Amniotic stem cell (primary cell): ENCODE measurements around the gene IL36RN.

Source experiments
- DNase-seq: peaks from one replicate; lab custom pipeline; 2025; lab: John Stamatoyannopoulos, UW

IL36RN gene

DNA sequence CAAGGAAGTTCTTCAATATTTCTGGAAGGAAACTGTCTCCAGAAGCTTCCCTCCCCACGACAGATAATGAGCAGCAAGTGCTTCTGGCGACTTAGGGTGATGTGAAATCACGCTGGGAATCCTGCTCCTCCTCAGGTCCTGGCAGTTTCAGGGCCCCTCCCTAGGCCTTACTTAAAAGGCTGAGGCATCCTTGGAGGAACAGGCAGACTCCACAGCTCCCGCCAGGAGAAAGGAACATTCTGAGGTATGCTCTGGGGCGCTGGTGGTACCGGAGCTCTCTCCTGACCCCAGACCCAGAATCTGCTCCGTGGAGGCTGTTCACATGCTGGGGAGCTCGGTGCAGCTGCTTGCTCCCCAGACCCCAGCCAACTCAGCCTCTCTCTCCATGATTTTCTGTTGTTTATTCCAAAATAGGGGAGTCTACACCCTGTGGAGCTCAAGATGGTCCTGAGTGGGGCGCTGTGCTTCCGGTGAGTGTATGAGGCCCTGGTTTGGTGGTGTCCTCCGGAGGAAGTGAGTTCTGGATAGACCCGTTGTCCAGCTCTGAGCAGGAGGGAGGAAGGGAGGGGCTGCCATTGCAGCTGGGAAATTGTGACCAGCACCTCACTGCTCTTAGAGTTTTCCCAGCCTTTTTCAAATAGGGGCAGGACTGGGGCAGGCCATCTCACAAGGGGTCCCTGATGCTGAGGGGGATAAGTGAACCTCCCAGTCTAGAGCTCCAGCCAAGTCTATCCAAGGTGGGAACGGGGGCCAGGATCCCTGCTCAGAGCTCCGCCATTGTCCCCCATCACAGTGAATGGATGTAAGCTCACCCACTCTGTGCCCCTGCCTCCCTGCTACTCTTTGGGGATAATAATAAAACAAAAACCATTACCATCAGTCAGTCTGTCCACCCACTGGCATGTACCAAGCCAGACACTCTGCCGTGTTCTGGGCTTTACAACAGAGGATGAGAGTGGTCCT, at the start of gene IL36RN:
IL36RN (plus strand) TSS at position 201 of the 963 bp plus-strand sequence; CDS start at position 442, 241 bp downstream.
- no peak for DNase-seq

DNA sequence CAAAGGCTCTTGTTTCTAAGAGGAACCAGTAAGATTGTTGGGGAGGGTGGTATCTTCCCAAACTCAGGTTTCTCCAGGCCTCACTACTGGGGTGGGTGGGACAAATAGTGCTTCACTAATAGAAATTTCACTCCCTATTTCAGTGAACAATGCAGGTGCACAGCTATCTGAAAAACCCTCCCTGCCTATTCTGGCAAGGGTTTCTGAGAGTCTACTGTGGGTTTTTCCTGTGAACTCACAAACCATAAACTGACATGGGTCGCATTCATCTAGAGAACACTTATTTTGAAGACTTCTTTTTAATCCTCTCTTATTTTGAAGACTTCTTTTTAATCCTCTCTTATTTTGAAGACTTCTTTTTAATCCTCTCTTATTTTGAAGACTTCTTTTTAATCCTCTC, 49.4 kb upstream of the IL36RN start:
- DNase-seq = no peak

DNA sequence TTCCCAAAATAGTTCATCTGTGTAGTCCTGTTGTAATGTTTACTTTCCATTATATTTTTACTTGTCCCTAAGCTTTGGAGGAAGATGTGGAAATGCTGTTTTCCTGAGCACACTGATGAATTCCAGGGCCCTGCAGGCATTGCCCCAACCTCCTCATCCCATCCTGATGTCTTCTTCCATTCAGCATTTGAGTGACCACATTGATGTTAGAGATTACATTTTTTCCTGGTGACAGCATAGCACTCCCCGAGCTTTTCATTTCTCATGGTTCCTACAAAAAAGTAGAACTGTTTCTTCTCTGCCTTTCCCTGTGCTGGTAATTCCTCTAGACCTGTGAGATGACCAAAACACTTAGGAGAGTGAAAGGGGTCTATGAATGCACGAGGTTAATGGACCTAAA, 48.9 kb upstream of the IL36RN start:
- no peak for DNase-seq

DNA sequence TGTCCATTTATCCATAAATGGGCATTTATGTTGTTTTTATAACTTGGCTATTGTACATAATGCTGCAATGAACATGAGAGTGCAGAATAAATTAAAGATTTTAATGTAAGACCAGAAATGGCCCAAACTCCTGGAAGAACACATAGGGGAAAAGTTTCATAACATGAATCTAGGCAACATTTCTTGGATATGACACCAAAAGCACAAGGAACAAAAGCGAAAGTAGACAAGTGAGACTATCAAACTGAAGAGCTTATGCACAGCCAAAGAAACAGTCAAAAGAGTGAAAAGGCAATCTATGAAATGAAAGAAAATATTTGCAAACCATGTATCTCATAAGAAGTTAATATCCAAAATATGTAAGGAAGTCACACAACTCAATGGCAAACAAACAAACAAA, 47.9 kb upstream of the IL36RN start:
- DNase-seq = no peak

DNA sequence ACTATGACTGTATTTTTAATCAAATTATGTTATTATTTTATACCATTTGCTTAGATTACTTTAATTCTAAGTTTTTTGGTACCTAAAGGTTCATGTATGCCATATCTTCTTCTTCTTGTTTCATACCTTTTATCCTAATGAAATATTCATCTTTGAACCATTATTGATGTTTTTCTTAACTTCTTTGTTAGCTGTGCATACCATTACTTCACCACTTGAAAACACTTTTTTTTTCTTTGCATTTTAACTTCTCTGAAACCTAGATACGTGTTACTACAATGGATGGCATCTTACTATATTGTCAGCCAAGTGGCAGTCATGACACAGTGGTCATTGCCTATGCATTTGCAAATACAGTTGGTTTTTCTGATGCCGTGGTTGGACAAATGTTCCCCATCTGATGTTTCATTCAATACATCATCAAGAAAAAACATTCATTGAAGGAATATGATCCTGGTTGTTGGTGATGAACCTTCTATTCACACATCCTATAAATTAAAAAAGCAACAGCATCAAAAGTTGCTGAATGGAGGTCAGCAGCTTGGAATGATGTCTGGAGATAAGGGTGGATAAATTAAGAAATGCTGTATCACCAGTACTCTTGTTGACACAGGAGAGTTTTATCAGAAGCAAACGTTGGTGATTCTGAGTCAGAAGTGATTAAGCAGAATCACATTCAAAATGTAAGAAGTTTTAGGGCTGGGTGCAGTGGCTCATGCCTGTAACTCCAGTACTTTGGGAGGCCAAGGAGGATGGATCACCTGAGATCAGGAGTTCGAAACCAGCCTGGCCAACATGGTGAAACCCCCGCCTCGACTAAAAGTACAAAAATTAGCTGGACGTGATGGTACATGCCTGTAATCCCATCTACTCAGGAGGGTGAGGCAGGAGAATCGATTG, 46.3 kb upstream of the IL36RN start:
- DNase-seq = no peak

DNA sequence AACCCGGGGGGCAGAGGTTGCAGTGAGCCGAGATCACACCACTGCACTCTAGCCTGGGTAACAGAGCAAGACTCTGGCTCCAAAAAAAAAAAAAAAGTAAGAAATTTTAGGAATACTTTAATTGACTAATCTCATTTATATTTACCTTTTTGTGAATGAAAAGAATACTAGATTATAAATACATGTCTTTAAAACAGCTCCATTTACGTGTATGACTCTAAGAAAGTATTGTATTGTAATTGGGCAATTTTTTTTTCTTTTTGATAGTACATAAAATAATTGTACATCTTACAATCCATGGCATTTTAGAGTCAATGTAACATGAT, 45.7 kb upstream of the IL36RN start:
- DNase-seq = no peak

DNA sequence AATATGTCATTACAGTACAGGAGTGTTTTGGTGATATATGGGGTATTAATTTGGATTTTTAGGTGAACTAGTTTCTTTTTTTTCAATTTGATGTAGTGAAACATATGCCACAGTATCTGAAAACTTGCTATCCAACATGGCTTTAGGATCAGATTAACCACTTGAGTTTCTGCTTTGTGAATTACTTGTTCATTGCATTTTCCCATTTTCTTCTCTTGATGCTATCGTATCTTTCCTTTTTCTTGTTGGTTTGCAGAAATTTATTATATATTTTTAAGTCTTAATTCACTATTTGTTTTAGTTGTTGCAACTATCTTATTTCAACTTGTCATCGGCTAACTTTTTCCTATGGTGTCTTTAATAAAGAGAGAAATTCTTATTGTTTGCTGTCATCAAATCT, 44.9 kb upstream of the IL36RN start:
- no peak for DNase-seq

DNA sequence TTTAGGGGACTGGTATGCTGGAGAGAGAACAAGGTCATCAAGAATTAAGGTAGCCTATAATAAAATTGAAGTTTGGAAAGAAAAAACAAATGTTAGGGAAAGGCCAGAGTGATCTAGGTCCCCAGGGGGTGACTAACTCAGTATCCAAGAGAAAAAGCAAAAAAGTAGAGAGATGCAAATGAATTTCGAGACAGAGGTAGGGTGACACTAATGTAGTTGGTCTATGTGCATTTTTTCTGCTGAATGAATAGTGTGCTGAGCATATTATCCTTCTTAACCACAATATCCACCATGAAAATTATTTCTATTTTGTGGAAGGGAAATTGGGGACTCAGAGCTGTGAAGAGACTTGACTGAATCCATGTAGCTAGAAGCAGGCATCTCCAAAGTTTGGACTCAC, 44.0 kb upstream of the IL36RN start:
- DNase-seq = no peak

DNA sequence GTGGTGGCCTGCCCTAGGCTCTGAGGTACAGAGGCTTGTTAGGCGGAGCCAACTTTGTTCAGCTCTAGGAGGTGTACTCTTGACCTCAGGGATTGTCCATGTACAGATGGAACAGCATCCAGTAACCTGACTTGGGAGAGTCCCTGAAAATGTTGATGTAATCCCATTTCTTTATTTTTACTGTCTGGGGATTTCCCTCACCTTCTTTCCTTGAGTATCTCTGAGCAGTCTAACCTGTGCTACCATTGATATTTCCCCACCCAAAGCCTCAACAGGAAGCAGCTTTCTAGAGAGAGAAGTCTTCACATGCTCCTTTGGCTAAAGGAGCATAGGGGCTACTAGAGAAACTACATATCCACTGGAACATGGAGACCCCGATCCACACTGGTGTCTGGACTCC, 43.3 kb upstream of the IL36RN start:
- no peak for DNase-seq

DNA sequence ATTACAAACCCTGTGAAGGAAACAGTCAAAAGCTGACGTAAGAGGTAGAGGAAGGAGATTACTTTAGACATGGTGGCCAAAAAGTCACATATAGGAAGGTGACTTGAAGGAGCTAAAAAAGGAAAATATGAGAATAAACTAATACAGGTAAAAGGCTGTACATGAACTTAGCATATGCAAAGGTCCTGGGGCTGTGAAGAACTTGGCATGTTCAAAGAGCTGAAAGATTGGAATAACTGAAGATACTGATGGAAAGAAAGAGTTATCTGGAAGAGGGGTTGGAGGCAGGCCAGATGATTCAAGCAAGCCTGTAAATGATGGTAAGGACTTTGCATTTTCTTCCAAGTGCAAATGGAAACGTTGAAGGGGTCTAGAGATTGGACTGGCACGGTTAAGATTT, 40.5 kb upstream of the IL36RN start:
- no peak for DNase-seq

DNA sequence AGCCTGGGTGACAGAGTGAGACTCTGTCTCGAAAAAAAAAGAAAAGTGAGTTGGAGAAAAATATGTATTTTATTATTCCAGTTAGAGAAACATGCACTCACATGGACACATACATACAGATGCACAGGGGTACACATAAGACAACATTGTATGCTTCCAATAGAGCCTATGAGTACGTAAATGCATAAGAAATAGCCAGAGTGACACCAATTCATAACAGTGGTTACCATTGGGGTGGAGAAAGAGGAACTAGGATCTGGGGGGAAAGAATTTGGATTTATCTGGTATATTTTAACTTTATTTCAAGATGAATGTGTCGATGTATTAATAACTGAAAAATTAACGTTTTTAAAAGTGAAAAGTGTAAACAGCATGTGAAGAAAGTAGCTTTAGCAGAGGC, 37.7 kb upstream of the IL36RN start:
- no peak for DNase-seq

DNA sequence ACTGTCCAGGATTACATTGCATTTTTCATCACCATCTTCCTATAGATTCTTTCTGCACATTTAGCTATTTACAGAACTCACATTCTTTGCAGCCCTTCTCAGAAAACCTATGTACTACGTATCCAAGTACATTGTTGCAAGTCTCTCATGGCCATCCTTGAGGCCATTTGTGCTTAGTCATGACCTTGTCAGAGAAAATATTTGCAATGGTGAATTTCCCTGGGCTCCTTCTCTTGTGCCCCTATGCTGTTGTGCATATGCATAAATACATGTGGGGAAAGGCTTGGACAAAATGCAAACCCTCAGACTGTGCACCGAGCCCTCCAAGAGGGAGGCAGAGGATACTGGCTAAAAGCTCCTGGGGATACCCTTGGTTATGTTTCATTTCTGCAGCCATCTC, 34.2 kb upstream of the IL36RN start:
- no peak for DNase-seq

DNA sequence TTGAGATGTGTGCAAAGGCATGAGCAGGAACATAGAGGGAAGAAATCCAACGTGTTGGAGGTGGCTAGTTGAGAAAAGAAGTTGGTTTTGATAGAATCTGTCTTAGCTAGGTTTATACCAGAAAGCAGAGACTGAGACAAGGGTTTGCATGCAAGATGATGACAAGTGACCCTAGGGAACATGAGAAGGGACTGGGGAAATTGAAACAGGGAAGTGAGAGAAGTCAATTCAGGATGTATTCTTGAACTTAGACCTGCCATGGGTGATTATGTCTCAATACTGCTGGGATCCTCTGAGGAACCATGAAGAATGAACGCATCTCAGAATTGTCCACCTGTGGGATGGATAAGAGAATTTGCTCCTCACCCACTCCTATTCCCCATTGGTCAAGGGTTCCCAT, 33.3 kb upstream of the IL36RN start:
- no peak for DNase-seq

DNA sequence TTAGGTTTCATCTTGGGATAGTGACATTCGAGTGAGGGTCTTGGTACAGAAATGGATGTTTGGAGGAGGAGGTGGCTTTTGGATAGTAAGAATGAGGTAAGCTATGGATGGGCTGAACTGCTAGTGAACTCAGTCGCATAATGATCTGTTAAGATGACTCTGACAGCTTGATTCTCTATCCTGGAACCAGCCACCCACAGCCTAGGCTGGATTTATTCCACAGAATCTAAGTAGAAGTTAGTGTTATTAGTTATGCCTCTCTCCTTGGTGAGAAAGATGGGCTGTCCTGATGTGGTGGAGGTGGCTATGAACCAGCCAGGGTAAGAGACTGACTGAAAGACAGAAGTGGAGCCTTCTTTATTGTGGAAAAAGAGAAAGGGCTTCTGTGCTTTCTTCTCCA, 31.3 kb upstream of the IL36RN start:
- no peak for DNase-seq

DNA sequence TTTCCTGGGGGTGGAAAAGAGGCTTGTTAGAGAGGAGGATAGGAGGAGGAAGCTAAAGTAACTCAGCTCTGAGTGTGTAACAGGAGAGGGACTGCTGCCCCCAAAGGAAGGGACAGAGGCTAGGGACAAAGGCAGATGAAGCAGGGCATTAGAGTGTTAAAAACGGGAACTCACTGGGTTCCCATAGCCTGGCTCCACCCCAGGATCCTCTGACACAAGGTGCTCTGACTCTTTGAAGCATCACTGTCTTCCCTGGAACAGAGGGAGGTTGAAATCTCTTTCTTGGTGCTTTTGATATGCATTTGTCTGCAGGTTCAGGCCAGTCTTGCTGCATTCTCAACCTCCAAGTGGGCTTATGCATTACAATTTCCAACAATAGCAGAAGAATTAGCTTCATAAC, 30.9 kb upstream of the IL36RN start:
- DNase-seq = no peak

DNA sequence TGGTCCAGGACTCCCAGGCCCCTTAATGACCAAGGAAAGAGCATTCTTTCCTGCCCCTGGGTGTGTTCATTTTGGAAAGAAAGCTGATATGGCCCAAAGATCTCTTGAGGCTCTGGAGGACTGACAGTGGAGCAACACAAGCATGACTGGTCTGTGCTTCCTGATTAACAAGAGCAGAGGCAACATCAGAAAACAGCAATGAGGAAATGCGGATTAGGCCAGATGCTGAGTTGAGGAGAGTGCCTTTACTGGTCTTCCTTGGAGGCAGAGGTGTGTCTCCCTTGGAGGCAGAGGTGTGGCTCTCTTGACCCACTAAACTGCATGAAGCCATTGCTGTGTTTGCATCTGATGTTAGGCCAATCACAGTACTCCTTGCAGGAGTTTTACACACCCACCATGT, 26.3 kb upstream of the IL36RN start:
- no peak for DNase-seq

DNA sequence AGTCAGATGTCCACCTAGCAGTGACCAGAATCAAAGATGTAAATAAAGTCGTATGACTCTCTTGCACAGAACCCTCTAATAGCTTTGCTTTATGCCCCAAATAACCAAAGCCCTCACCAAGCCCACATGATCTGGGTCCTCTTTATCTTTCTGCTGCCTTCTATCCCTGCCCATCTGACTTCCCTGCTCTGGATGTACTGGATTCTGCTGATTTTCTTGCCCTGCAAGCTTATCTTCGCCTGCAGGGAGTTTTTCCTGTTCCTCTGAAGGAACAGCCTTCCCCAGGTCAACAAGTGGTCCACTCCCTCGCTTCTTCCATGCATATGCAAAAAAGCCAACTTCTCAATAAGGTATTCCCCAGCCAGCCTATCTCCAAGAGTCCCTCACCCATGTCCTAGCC, 25.0 kb upstream of the IL36RN start:
- DNase-seq = no peak

DNA sequence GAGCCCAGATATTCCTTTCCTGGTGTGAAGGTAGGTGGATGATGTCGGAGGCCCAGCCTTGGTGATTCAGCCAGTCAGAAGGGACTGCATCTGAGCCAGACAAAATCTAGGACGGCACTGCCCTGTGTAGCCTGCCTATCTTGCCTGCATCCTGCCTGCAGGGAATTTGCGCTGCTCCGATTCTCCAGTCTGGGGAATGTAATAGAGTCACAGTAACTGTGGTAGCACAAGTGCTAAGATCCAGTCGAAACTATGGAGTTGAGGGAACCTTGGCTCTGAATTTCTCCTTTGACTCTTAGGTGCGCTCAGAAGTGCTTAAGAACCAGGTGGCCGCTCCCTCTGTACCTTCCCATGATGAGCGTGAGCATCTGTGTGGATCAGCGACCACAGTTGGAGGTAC, 22.2 kb upstream of the IL36RN start:
- no peak for DNase-seq

DNA sequence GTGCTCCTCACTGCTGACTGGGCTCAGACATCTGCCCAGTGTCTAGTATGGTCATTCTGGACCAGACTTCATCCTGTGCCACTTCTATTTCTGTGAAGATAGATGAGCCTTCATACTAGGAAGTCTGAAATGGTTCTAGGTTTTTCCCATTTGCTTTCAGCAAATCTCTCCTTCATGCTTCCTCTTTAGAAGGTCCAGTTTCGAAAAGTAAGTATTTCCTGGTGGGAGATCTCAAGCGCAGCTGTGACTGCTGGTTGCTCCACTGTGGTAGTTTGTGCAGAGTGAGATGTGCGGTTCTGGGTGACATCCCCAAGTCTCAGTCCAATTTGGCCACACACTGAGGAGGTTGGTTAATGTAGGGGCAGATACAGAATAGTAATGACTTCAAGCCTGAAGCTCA, 20.7 kb upstream of the IL36RN start:
- DNase-seq = no peak

DNA sequence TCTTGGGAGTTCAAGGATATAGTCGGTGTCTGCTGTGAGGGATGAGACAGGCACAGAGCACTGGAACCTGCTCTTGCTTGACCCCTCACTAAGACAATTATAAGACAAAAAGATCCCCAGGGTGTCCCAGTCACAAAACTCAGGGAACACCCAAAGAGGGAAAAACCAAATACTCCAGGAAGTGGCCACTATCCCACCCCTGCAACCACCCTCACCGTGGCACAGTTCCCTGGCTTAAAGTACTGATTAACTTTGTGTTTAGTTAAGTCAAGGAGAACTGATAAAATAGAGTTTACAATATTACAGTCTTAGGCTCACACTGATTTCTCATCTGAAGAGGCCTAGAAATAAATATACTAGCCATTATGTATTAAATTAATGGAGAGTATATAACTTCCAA, 19.8 kb upstream of the IL36RN start:
- no peak for DNase-seq

DNA sequence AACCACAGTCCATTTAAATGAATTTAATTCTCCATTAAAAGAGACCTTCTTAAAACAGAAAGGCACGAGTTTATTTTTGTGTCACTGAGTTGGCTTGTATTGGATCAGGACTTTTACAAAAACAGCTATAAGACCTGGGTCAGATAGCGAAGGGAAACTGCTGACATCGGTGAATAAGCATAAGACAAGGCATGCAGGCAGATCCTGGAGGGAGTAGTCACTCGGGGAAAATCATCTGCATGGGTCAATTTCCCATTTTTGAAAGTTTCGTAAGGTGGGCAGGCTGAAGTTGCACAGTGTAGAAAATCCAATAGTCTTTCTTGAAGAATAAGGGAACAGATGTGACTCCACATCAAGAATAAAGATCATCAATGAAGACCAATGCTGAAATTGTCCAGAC, 19.3 kb upstream of the IL36RN start:
- no peak for DNase-seq

DNA sequence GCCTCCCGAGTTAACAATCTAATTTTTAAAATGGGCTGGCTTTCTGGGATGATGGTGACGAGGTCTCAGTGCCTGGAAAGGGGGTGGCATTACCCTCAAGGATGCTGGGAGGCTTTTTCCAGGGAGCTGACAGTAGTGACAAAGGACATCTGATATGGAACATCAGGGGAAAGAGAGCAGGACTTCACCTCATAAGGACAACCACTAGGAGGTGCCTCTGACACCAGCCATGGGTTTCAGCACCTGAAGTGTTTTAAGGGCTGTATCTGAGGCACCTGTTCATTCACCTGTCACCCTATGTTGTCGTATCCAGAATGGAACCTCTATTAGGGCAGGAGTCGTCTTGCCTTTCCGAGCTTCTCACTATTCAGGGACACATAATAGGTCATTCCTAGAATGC, 17.1 kb upstream of the IL36RN start:
- DNase-seq = no peak

DNA sequence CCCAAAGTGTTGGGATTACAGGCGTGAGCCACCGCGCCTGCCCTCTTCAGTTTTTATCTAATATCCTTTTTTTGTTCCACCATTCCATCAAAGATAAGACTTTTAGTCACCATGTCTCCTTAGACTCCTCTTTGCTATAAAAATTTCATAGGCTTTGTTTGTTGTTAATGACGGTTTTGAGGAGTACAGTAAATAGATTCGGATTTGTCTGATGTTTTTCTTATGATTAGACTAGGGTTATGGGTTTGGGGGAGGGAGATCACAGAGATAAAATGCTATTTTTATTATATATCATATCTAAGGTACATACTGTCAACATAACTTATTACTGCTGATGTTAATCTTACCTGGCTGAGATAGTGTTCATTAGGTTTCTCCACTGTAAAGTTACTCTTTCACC, 12.5 kb upstream of the IL36RN start:
- DNase-seq = no peak
